ENCODE data around the gene PRKCE. TPM values are rescaled to one million over a fixed set of nuclear protein-coding genes. Genes with fewer than 3 reads are reported as not detected.

Gene PRKCE
- total and polyA plus RNA-seq, 2 donors (not counting 1 experiment from before 2014, with no cell fraction given): 14.1 to 19.0 TPM

- DNase-seq (ENCODE audit: low read depth in 2 of 2): no peak
- H3K79me2 ChIP-seq (ENCODE audit: control insufficient read depth, insufficient read depth, low read length): no peaks in the 10 kb centered on the region
- no peak overlapping the region for H2AFZ ChIP-seq (ENCODE audit: low read length)
- H3K27ac ChIP-seq (ENCODE audit: insufficient read depth, low read length): no peak overlapping the region
- H3K4me3 ChIP-seq (replicated peaks in 1 of 4; ENCODE audit: control extremely low read depth in 1 of 4, insufficient read depth in 1 of 4, low read depth in 3 of 4, low read length in 4 of 4): no peak overlapping the region
- no peaks in the 10 kb centered on the region for H3K9me3 ChIP-seq (ENCODE audit: control insufficient read depth, insufficient read depth, low read depth, low read length)
- H3K4me1 ChIP-seq (ENCODE audit: control insufficient read depth, extremely low read depth, insufficient read depth, low read length): peaks cover 26% of the 10 kb centered on the region
- no peaks in the 10 kb centered on the region for H4K20me1 ChIP-seq (ENCODE audit: control insufficient read depth, extremely low read depth, insufficient read depth, low read length)
- no peaks in the 10 kb centered on the region for H3K36me3 ChIP-seq (ENCODE audit: control insufficient read depth, insufficient read depth, low read length)
- H3K27me3 ChIP-seq (ENCODE audit: control insufficient read depth, insufficient read depth, low read length): no peaks in the 10 kb centered on the region
- no peak overlapping the region for H3K9ac ChIP-seq (ENCODE audit: insufficient read depth, low read length)
- no peak overlapping the region for H3K4me2 ChIP-seq (ENCODE audit: extremely low read depth, insufficient read depth, low read length)
- TF ChIP-seq CTCF (conservative IDR thresholded peaks at IDR 0.05 in 1 of 2, IDR thresholded peaks at IDR 0.05 in 1 of 2; ENCODE audit: low read depth in 1 of 2, low read length in 2 of 2) (no peak), EZH2 (IDR thresholded peaks at IDR 0.05; ENCODE audit: low read length, missing control alignments) (no peak)
Observed at GRCh38 chr2:46071074-46071473, 419.6 kb downstream of the PRKCE start.

- H3K79me2 ChIP-seq (ENCODE audit: control insufficient read depth, insufficient read depth, low read length): no peaks in the 10 kb centered on the region
- no peak overlapping the region for H2AFZ ChIP-seq (ENCODE audit: low read length)
- no peak overlapping the region for H3K9ac ChIP-seq (ENCODE audit: insufficient read depth, low read length)
- TF ChIP-seq EZH2 (IDR thresholded peaks at IDR 0.05; ENCODE audit: low read length, missing control alignments) (no peak), CTCF (conservative IDR thresholded peaks at IDR 0.05 in 1 of 2, IDR thresholded peaks at IDR 0.05 in 1 of 2; ENCODE audit: low read depth in 1 of 2, low read length in 2 of 2) (no peak)
- no peaks in the 10 kb centered on the region for H3K9me3 ChIP-seq (ENCODE audit: control insufficient read depth, insufficient read depth, low read depth, low read length)
- peak overlapping the region; percentile 56 for H3K27ac ChIP-seq (ENCODE audit: insufficient read depth, low read length)
- H3K36me3 ChIP-seq (ENCODE audit: control insufficient read depth, insufficient read depth, low read length): no peaks in the 10 kb centered on the region
- peak overlapping the region; percentile 33 for H3K4me2 ChIP-seq (ENCODE audit: extremely low read depth, insufficient read depth, low read length)
- peaks cover 28% of the 10 kb centered on the region for H3K4me1 ChIP-seq (ENCODE audit: control insufficient read depth, extremely low read depth, insufficient read depth, low read length)
- H3K4me3 ChIP-seq (replicated peaks in 1 of 4; ENCODE audit: control extremely low read depth in 1 of 4, insufficient read depth in 1 of 4, low read depth in 3 of 4, low read length in 4 of 4): no peak overlapping the region
- peak; percentile 52 to 74 for DNase-seq (ENCODE audit: low read depth in 2 of 2)
- H3K27me3 ChIP-seq (ENCODE audit: control insufficient read depth, insufficient read depth, low read length): no peaks in the 10 kb centered on the region
- H4K20me1 ChIP-seq (ENCODE audit: control insufficient read depth, extremely low read depth, insufficient read depth, low read length): no peaks in the 10 kb centered on the region
Observed at GRCh38 chr2:46072101-46072820, 420.8 kb downstream of the PRKCE start.

- TF ChIP-seq CTCF (conservative IDR thresholded peaks at IDR 0.05 in 1 of 2, IDR thresholded peaks at IDR 0.05 in 1 of 2; ENCODE audit: low read depth in 1 of 2, low read length in 2 of 2) (no peak), EZH2 (IDR thresholded peaks at IDR 0.05; ENCODE audit: low read length, missing control alignments) (no peak)
- Histone ChIP-seq H3K27ac (ENCODE audit: insufficient read depth, low read length) (peak overlapping the region; percentile 56), H3K27me3 (ENCODE audit: control insufficient read depth, insufficient read depth, low read length) (no peaks in the 10 kb centered on the region), H3K79me2 (ENCODE audit: control insufficient read depth, insufficient read depth, low read length) (no peaks in the 10 kb centered on the region), H3K4me1 (ENCODE audit: control insufficient read depth, extremely low read depth, insufficient read depth, low read length) (peaks cover 26% of the 10 kb centered on the region), H2AFZ (ENCODE audit: low read length) (no peak overlapping the region), H3K9me3 (ENCODE audit: control insufficient read depth, insufficient read depth, low read depth, low read length) (no peaks in the 10 kb centered on the region), H3K4me3 (replicated peaks in 1 of 4; ENCODE audit: control extremely low read depth in 1 of 4, insufficient read depth in 1 of 4, low read depth in 3 of 4, low read length in 4 of 4) (peak overlapping the region in 2 of 4 experiments; percentile 10 to 30), H3K9ac (ENCODE audit: insufficient read depth, low read length) (peak overlapping the region; percentile 34), H4K20me1 (ENCODE audit: control insufficient read depth, extremely low read depth, insufficient read depth, low read length) (no peaks in the 10 kb centered on the region), H3K36me3 (ENCODE audit: control insufficient read depth, insufficient read depth, low read length) (no peaks in the 10 kb centered on the region), H3K4me2 (ENCODE audit: extremely low read depth, insufficient read depth, low read length) (peak overlapping the region; percentile 89)
- peak; percentile 89 to 99 for DNase-seq (ENCODE audit: low read depth in 2 of 2)
Observed at GRCh38 chr2:46073540-46074046, 422.1 kb downstream of the PRKCE start.

Data from fibroblast of lung (primary cell).